Measurements from ENCODE around the gene XPC.

XPC gene

DNA sequence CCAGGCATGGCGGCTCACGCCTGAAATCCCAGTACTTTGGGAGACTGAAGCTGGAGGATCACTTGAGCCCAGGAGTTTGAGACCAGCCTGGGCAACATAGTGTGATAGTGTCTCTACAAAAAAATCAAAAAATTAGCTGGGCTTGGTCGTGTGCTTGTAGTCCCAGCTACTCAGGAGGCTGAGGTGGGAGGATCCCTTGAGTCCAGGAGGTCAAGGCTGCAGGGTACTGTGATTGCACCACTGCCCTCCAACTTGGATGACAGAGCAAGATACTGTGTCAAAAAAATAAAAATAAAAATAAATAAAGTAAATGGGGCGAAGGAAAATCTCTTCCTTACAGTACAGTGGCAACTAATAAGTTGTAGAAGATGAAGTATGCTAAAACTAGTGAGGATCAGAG is 29.8 kb upstream of the XPC start:
- DNase-seq (ENCODE audit: low spot score): no peak

DNA sequence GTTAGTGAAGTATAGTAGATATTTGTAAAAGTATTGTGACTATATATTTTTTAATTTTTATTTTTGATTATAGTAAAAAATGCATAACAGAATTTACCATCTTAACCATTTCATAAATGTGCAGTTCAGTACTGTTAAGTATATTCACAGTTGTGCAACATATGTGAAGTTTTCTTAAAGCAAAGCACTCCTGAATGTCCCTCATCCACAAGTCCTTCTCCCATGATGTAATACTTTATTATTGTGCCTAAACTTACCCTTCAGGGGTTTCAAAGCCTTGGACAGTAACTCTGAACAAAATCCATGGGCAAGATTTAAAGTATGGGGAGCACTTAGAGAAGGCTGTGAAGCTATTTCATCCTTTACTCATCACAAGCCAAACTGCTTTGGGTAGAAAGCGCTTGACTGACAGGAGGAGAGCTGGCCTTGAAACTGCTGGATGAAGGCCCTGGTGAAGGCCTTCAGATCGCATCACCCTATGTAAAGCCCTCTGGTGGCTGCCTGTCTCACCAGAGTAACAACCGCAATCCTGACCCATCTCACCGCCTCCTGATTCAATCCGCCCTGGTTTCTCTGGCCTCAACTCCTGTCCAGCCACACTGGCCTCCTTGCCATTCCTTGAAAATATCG is 28.3 kb upstream of the XPC start:
- no peak for DNase-seq (ENCODE audit: low spot score)

GRCh38 chr3:14204515-14205284 is 26.3 kb upstream of the XPC start:
- no peak for DNase-seq (ENCODE audit: low spot score)

- DNase-seq (ENCODE audit: low spot score): peak; percentile 71
These were observed 25.2 kb upstream of the XPC start for GRCh38 chr3:14203521-14204079.

GRCh38 chr3:14202874-14203520 is 24.6 kb upstream of the XPC start:
- no peak for DNase-seq (ENCODE audit: low spot score)

- no peak for DNase-seq (ENCODE audit: low spot score)
These were observed 23.7 kb upstream of the XPC start for GRCh38 chr3:14201940-14202684.

GRCh38 chr3:14200841-14201240 is 22.4 kb upstream of the XPC start:
- no peak for DNase-seq (ENCODE audit: low spot score)

DNA sequence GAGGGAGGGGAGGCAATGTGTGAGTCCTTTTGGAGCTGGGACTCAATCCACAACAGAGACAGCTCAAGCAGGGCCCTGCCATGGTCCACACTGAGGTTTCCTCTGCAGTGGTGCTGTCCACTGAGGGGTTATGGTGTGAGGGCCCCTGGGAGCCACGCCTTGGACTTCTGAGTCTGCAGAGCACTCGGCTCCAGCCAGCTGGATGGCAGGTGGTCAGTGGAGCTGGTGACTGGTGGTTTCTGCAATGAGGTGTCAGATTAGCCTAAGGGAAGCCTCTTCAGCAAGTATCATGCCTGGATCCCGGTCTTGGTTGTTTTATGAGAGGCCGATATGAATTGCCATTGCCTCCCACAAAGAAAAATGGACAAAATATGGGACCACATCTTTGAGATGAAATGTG is 21.9 kb upstream of the XPC start:
- DNase-seq (ENCODE audit: low spot score): no peak

GRCh38 chr3:14199641-14200040 is 21.2 kb upstream of the XPC start:
- DNase-seq (ENCODE audit: low spot score): no peak

DNA sequence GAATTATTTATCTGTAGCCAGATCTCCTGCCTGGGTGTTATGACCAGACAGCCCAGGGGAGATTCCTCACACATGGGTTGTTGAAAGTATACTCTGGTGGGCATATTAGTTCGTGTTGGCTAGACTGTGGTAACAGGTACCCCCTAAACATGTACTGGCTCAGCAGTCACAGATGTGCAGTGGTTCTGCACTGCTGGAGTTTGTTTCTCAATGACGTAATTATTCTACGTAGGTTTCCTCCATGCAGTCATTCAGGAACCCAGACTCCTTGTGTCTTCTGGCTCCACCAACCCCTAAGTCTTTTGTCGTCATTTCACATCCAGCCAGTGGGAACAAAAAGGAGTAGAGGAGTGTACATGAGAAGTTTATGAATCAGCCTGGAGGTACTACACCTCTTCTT is 16.5 kb upstream of the XPC start:
- DNase-seq (ENCODE audit: low spot score): no peak

- DNase-seq (ENCODE audit: low spot score): no peak
These were observed 9.8 kb upstream of the XPC start for GRCh38 chr3:14188041-14188754.

GRCh38 chr3:14186854-14187458 is 8.6 kb upstream of the XPC start:
- no peak for DNase-seq (ENCODE audit: low spot score)

- no peak for DNase-seq (ENCODE audit: low spot score)
These were observed 4.7 kb upstream of the XPC start for GRCh38 chr3:14183015-14183577.

DNA sequence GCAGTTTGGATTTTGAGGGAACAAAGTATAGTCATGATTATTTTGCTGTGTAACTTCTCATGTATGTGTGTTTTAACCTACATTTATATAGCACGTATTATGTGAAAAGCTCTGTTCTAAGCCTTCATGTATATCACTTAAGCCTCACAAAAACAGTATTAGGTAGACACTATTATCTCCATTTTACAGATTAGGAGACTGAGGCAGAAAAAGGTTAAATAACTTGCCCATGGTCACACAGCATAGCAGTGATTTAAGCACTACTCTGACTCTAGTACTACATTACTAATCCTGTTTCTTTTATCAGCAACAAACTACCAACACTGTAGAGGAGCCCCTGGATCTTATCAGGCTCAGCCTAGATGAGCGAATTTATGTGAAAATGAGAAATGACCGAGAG is 2.9 kb upstream of the XPC start:
- no peak for DNase-seq (ENCODE audit: low spot score)

DNA sequence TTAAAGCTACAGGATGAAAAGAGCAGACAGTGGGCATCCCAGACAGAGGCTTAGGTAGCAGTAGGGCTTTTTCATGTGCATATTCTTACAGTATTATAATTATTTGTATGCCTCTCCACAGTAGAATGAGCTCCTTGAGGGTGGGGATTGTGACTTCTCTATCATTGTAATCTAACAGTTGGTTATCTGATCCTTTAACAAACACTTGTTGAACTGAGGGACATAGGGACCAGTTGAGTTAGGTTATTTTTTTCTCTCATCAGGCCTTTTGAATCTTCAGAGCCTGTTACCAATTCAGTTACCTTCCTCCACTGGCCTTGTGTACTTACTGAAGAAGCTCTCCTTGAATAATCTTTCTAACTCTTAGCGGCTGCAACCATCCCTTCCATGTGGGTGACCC is 1.4 kb upstream of the XPC start:
- no peak for DNase-seq (ENCODE audit: low spot score)

GRCh38 chr3:14179114-14179465 is 689 bp upstream of the XPC start:
- DNase-seq (ENCODE audit: low spot score): no peak

GRCh38 chr3:14177580-14178246 is 688 bp downstream of the XPC start:
- DNase-seq (ENCODE audit: low spot score): no peak

DNA sequence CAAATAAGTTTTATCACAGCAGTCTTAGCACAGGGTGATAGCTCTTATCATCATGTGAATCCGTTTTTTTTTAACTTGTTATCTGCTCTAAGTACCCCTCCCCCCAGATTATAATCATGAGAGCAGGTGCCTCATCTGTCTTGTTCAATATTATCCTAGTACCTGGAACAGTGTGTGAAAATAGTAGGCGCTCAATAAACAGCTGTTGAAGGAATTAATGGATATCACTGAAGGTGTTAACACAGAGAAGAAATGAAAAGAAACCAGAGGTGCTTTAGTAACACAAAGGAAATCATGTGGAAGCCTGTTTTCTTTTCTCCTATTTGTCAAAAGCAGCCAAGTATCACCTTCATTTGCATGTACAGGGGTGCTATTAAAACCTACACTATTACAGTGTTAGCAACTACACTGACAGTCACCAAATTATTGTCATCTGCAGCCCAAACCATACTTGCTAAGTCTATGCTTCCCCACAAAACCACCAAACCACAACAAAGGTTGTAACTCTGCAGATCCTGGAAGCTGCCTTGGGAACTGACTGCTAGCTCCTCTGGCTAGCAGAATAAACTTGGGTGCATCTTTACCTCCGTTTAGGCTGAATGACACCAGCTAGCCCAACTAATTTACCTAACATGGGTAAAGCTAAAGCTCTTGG is 2.9 kb downstream of the XPC start:
- DNase-seq (ENCODE audit: low spot score): no peak

- no peak for DNase-seq (ENCODE audit: low spot score)
These were observed 3.9 kb downstream of the XPC start for GRCh38 chr3:14174483-14174882.

- no peak for DNase-seq (ENCODE audit: low spot score)
These were observed 5.9 kb downstream of the XPC start for GRCh38 chr3:14172496-14172895.
